Activated CD4-positive, alpha-beta T cell treated with anti-CD3 and anti-CD28 coated beads for 36 hours (primary cell): ENCODE results near the gene SAMD4B. TPM values are rescaled to one million over a fixed set of nuclear protein-coding genes. Genes with fewer than 3 reads are reported as not detected.

Source experiments
- ATAC-seq: fragments of 200-7000 bp; cut with Tn5 transposase; one replicate; pipeline ENCODE4 v1.10.0; 2021; ENCODE audit warnings: mild to moderate bottlenecking, moderate library complexity
- CTCF ChIA-PET: fragments of 350-600 bp; sonication (Branson Sonifier 250); formaldehyde crosslinking; loops from one replicate; lab custom pipeline; 2021; ENCODE audit warnings: antibody characterized with exemption; lab: Charles Lee
- POLR2A ChIA-PET: fragments of 350-600 bp; sonication (Branson Sonifier 250); formaldehyde crosslinking; loops from one replicate; lab custom pipeline; 2021; ENCODE audit warnings: antibody characterized with exemption, inconsistent platforms; lab: Charles Lee
- DNase-seq: peaks from one replicate; pipeline ENCODE4 v3.0.0-alpha.2; 2020
- H3K27ac Mint-ChIP-seq: one replicate; pipeline ENCODE4 v1.8.0; 2021; ENCODE audit warnings: mixed read lengths
- H3K27me3 Mint-ChIP-seq: one replicate; pipeline ENCODE4 v1.8.0; 2021; ENCODE audit warnings: mixed read lengths
- H3K36me3 Mint-ChIP-seq: one replicate; pipeline ENCODE4 v1.8.0; 2021; ENCODE audit warnings: low read depth, mixed read lengths
- H3K4me1 Mint-ChIP-seq: one replicate; pipeline ENCODE4 v1.8.0; 2021; ENCODE audit warnings: mixed read lengths
- H3K4me3 Mint-ChIP-seq: one replicate; pipeline ENCODE4 v1.8.0; 2021; ENCODE audit warnings: mild to moderate bottlenecking, moderate library complexity, mixed read lengths
- H3K9me3 Mint-ChIP-seq: one replicate; pipeline ENCODE4 v1.8.0; 2021; ENCODE audit warnings: low read depth, mixed read lengths
- intact Hi-C, 2 experiments: fragments of 100-400 bp; cut with DNase I in 1 of 2; cut with micrococcal nuclease in 1 of 2; formaldehyde crosslinking; loops; one replicate each; pipeline versions ENCODE4 v1.14.2 to v1.15.1; 2022 to 2024; cut with DNase I, micrococcal nuclease
- total RNA-seq, 2 experiments: library from RNA; stranded (reverse); gene quantifications; one replicate each; pipeline ENCODE4 v1.2.3, GENCODE V29; 2021

Gene SAMD4B
- total RNA-seq, 2 experiments from 2014 or later: 45.2 to 46.9 TPM

DNA sequence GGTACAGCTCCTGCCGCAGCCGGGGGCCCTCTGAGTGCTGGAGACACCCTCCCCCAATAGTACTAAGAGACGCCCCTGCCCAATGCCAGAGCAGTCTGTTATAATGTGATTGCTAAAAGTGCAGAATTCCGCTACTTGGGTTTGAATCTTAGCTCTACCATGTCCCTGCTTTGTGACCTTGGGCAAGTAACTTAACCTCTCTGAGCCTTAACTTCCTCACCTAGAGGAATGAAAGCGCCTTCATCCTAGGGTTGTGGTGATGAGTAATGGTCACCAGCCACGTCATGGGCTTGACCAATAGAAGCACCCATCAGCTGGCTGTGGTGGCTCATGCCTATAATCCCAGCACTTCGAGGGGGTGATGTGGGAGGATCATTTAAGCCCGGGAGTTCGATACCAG, 76.8 kb downstream of the SAMD4B start:
- H3K27me3 Mint-ChIP-seq: no peaks in the 10 kb centered on the region
- POLR2A ChIA-PET: interaction anchor here (0.6 to 1.2 kb wide), 2 partner anchors 28 to 36 kb away, joined by 3 read pairs; partner anchors contain the start of genes MED29 and PAF1

GRCh38 chr19:39420769-39421168, 78.5 kb downstream of the SAMD4B start:
- intact Hi-C loops: no loop called here
- DNase-seq: no peak
- CTCF ChIA-PET: interaction anchor here (0.8 to 1.2 kb wide), 5 partner anchors 9 to 93 kb away, joined by 3 to 5 read pairs (median 4); partner anchors contain the start of gene RPS16
- Mint-ChIP-seq H3K4me1 (no peaks in the 10 kb centered on the region), H3K4me3 (no peak overlapping the region), H3K27ac (no peak overlapping the region), H3K9me3 (no peaks in the 10 kb centered on the region), H3K36me3 (peaks cover 22% of the 10 kb centered on the region), H3K27me3 (no peaks in the 10 kb centered on the region)
- no peak for ATAC-seq
- POLR2A ChIA-PET: interaction anchor here (1.2 kb wide), 1 partner anchor 15 kb away, joined by 3 read pairs; no protein-coding TSS in a partner anchor

More for the DNA sequence above, 76.8 kb downstream of the SAMD4B start:
- ATAC-seq: no peak
- no peak for DNase-seq
- CTCF ChIA-PET: interaction anchor here (1.4 kb wide), 1 partner anchor 21 kb away, joined by 4 read pairs; no protein-coding TSS in a partner anchor
- Mint-ChIP-seq H3K36me3 (peaks cover 24% of the 10 kb centered on the region), H3K4me1 (peaks cover 11% of the 10 kb centered on the region), H3K27ac (no peak overlapping the region), H3K4me3 (no peak overlapping the region), H3K9me3 (no peaks in the 10 kb centered on the region)
- intact Hi-C loops: no loop called here

- Mint-ChIP-seq H3K36me3 (peaks cover 22% of the 10 kb centered on the region), H3K9me3 (no peaks in the 10 kb centered on the region), H3K27ac (no peak overlapping the region), H3K4me3 (no peak overlapping the region), H3K27me3 (no peaks in the 10 kb centered on the region), H3K4me1 (no peaks in the 10 kb centered on the region)
- DNase-seq (no peak), ATAC-seq (no peak)
- intact Hi-C loops: no loop called here
- ChIA-PET CTCF (no interaction called here), POLR2A (no interaction called here)
Observed at GRCh38 chr19:39422020-39422419, 79.8 kb downstream of the SAMD4B start.

- CTCF ChIA-PET: interaction anchor here (1.0 to 1.2 kb wide), 2 partner anchors 9 to 51 kb away, joined by 3 read pairs; no protein-coding TSS in a partner anchor
- POLR2A ChIA-PET: no interaction called here
- H3K9me3 Mint-ChIP-seq: no peaks in the 10 kb centered on the region
Observed at GRCh38 chr19:39423258-39424086, 81.3 kb downstream of the SAMD4B start.

GRCh38 chr19:39424934-39425333, 82.7 kb downstream of the SAMD4B start:
- Mint-ChIP-seq H3K4me1 (no peaks in the 10 kb centered on the region), H3K36me3 (peaks cover 15% of the 10 kb centered on the region), H3K9me3 (no peaks in the 10 kb centered on the region), H3K27me3 (no peaks in the 10 kb centered on the region), H3K27ac (no peak overlapping the region), H3K4me3 (no peak overlapping the region)
- CTCF ChIA-PET: interaction anchor here (1.0 to 1.1 kb wide), 2 partner anchors 11 to 108 kb away, joined by 3 to 5 read pairs; partner anchors contain the start of gene EID2B
- POLR2A ChIA-PET: no interaction called here
- intact Hi-C loops: no loop called here
- DNase-seq (no peak), ATAC-seq (no peak)

More at GRCh38 chr19:39423258-39424086, 81.3 kb downstream of the SAMD4B start:
- intact Hi-C loops: no loop called here
- H3K4me3 Mint-ChIP-seq: no peak overlapping the region
- H3K36me3 Mint-ChIP-seq: peaks cover 19% of the 10 kb centered on the region
- H3K27me3 Mint-ChIP-seq: no peaks in the 10 kb centered on the region
- ATAC-seq: no peak
- H3K4me1 Mint-ChIP-seq: no peaks in the 10 kb centered on the region
- no peak for DNase-seq
- no peak overlapping the region for H3K27ac Mint-ChIP-seq

GRCh38 chr19:39425744-39426143, 83.5 kb downstream of the SAMD4B start:
- H3K9me3 Mint-ChIP-seq: no peaks in the 10 kb centered on the region
- peaks cover 13% of the 10 kb centered on the region for H3K36me3 Mint-ChIP-seq
- intact Hi-C loops: no loop called here
- ATAC-seq (no peak), DNase-seq (no peak)
- ChIA-PET POLR2A (interaction anchor here (3.1 kb wide), 1 partner anchor 10 kb away, joined by 12 read pairs; the partner anchor contains the start of gene RPS16), CTCF (interaction anchor here (1.1 to 1.3 kb wide), 2 partner anchors 10 to 107 kb away, joined by 3 read pairs; partner anchors contain the start of gene RPS16)
- H3K27ac Mint-ChIP-seq: no peak overlapping the region
- no peaks in the 10 kb centered on the region for H3K27me3 Mint-ChIP-seq
- H3K4me1 Mint-ChIP-seq: peaks cover 5% of the 10 kb centered on the region
- no peak overlapping the region for H3K4me3 Mint-ChIP-seq

DNA sequence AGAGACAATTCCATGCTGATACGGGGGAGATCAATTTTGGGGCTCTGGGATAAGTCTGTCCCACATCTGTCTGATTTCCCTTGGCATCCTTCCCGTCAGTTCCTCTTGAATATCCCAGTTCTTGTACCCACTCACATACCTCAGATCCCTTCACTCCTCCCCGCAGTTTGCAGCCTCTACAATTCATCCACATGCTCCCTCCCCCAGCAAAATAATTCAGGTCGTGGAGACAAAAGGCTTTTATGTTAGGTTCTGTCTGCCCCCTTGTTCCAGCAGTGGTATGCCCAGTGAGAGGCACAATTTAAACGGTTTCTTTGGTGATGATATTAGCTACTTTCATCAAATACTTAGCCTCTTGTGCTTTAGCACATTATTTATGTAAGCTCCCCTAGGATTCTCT, 83.9 kb downstream of the SAMD4B start:
- H3K36me3 Mint-ChIP-seq: peaks cover 13% of the 10 kb centered on the region
- H3K9me3 Mint-ChIP-seq: no peaks in the 10 kb centered on the region
- ATAC-seq: no peak
- CTCF ChIA-PET: interaction anchor here (0.9 to 1.3 kb wide), 3 partner anchors 9 to 106 kb away, joined by 3 to 7 read pairs (median 3); partner anchors contain the start of gene RPS16
- H3K4me1 Mint-ChIP-seq: peaks cover 9% of the 10 kb centered on the region
- no peak for DNase-seq
- no peak overlapping the region for H3K4me3 Mint-ChIP-seq
- intact Hi-C loops: no loop called here
- POLR2A ChIA-PET: interaction anchor here (3.1 kb wide), 1 partner anchor 9 kb away, joined by 12 read pairs; the partner anchor contains the start of gene RPS16
- no peaks in the 10 kb centered on the region for H3K27me3 Mint-ChIP-seq
- peak overlapping the region; percentile 17 for H3K27ac Mint-ChIP-seq

- CTCF ChIA-PET: interaction anchor here (0.6 to 2.5 kb wide), 9 partner anchors 8 to 305 kb away, joined by 3 to 9 read pairs (median 3); partner anchors contain the start of genes PLEKHG2 and RPS16
- ATAC-seq (no peak), DNase-seq (no peak)
- Mint-ChIP-seq H3K4me1 (peaks cover 17% of the 10 kb centered on the region), H3K27ac (no peak overlapping the region), H3K27me3 (no peaks in the 10 kb centered on the region), H3K36me3 (peaks cover 11% of the 10 kb centered on the region), H3K4me3 (no peak overlapping the region), H3K9me3 (no peaks in the 10 kb centered on the region)
- intact Hi-C loops: no loop called here
- POLR2A ChIA-PET: interaction anchor here (1.0 to 3.1 kb wide), 5 partner anchors 8 to 93 kb away, joined by 3 to 12 read pairs (median 3); partner anchors contain the start of gene RPS16
Observed at GRCh38 chr19:39427707-39428106, 85.5 kb downstream of the SAMD4B start.

DNA sequence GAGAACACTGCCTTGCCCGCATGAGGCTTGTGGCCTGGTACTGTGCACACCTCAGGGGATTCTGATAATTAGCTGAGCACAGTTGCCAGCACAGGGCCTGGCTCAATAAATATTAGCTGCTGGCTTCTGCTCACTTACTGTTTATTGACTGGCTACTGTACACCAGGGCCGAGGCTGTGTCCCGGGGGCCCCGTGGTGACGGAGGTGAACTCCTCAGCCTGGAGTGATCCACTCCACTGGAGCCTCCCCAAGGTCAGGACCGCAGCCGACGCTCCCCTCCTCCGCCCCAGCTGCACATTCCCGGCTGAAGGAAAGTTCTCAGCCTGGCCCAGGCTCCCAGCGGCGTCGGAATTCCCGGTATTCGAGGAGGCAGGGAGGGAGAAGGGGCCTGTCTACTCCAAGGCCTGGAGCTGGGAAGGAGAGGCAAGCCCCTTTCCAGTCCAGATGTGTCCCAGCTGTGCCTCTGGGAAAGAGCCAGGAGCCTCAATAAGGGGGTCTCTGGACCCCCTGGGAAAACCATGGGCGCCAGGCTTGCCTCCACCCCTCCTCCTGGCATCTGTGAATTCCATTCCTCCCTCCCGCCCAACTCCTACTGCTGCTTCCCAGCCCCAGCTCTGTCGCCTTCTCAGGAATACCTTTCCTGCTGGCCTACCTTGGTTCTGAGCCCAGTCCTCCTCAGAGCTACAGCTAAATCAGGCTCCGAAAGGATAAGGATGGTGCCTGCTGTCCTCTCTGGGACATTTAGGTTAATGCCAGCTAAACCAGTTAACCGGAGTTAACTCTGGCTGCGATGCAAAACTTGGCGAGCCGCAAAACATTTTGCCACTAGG, 86.3 kb downstream of the SAMD4B start:
- DNase-seq (no peak), ATAC-seq (no peak)
- Mint-ChIP-seq H3K36me3 (peaks cover 16% of the 10 kb centered on the region), H3K9me3 (no peaks in the 10 kb centered on the region), H3K4me1 (peaks cover 25% of the 10 kb centered on the region), H3K4me3 (no peak overlapping the region), H3K27me3 (no peaks in the 10 kb centered on the region), H3K27ac (no peak overlapping the region)
- ChIA-PET POLR2A (interaction anchor here (1.2 to 3.1 kb wide), 4 partner anchors 7 to 27 kb away, joined by 3 to 12 read pairs (median 4); partner anchors contain the start of gene RPS16), CTCF (interaction anchor here (1.1 to 2.5 kb wide), 3 partner anchors 16 to 104 kb away, joined by 3 to 9 read pairs (median 3); partner anchors contain the start of gene PLEKHG2)
- intact Hi-C loops: no loop called here
